SK-N-SH treated with all-trans-retinoic acid at 6 μM for 48 hours (cell line): ENCODE data around the gene PLCH2.

Source experiments
- ATAC-seq: fragments of 200-7000 bp; cut with Tn5 transposase; 3 replicates; pipeline ENCODE4 v1.9.1; 2020; ENCODE audit warnings: mild to moderate bottlenecking, moderate library complexity
- ARNTL ChIP-seq: fragments of 450-650 bp; formaldehyde crosslinking; IDR thresholded peaks from 2 replicates; pipeline ENCODE4 v1.5.0; 2020; ENCODE audit warnings: low read depth, mild to moderate bottlenecking, moderate library complexity, borderline replicate concordance
- BACH2 ChIP-seq: fragments of 250-450 bp; sonication (Bioruptor Pico); IDR thresholded peaks from 2 replicates; pipeline ENCODE4 v1.9.0; 2021; ENCODE audit warnings: mild to moderate bottlenecking, borderline replicate concordance
- CSDC2 ChIP-seq: fragments of 250-450 bp; sonication (Bioruptor Pico); IDR thresholded peaks from 2 replicates; pipeline ENCODE4 v1.5.0; 2020; ENCODE audit warnings: mild to moderate bottlenecking, moderate library complexity
- CSRNP3 ChIP-seq: fragments of 250-450 bp; sonication (Bioruptor Pico); IDR thresholded peaks from 2 replicates; pipeline ENCODE4 v1.5.1; 2021; ENCODE audit warnings: mild to moderate bottlenecking, moderate library complexity
- ESRRG ChIP-seq: fragments of 250-450 bp; sonication (Bioruptor Pico); IDR thresholded peaks from 2 replicates; pipeline ENCODE4 v1.6.1; 2021; ENCODE audit warnings: mild to moderate bottlenecking
- GLIS3 ChIP-seq: fragments of 250-450 bp; sonication (Bioruptor Pico); IDR thresholded peaks from 2 replicates; pipeline ENCODE4 v1.5.0; 2020; ENCODE audit warnings: mild to moderate bottlenecking, moderate library complexity
- OSR1 ChIP-seq: fragments of 250-450 bp; sonication (Bioruptor Pico); IDR thresholded peaks from 2 replicates; pipeline ENCODE4 v1.8.0; 2022; ENCODE audit warnings: moderate library complexity, mild to moderate bottlenecking, inconsistent platforms
- PATZ1 ChIP-seq: fragments of 250-450 bp; sonication (Bioruptor Pico); IDR thresholded peaks from 2 replicates; pipeline ENCODE4 v1.8.0; 2020; ENCODE audit warnings: mild to moderate bottlenecking, moderate library complexity, borderline replicate concordance
- PPARA ChIP-seq: fragments of 250-450 bp; sonication (Bioruptor Pico); IDR thresholded peaks from 2 replicates; pipeline ENCODE4 v1.5.0; 2020; ENCODE audit warnings: mild to moderate bottlenecking, borderline replicate concordance
- SNAI2 ChIP-seq: fragments of 250-450 bp; sonication (Bioruptor Pico); IDR thresholded peaks from 2 replicates; pipeline ENCODE4 v1.5.0; 2020; ENCODE audit warnings: mild to moderate bottlenecking, moderate library complexity
- TCF4 ChIP-seq: fragments of 250-450 bp; sonication (Bioruptor Pico); IDR thresholded peaks from 2 replicates; pipeline ENCODE4 v1.8.0; 2021; ENCODE audit warnings: mild to moderate bottlenecking, moderate library complexity, borderline replicate concordance
- TOX ChIP-seq: fragments of 250-450 bp; sonication (Bioruptor Pico); IDR thresholded peaks from 2 replicates; pipeline ENCODE4 v1.8.0; 2021; ENCODE audit warnings: mild to moderate bottlenecking, moderate library complexity, borderline replicate concordance
- ZC3H10 ChIP-seq: fragments of 250-450 bp; sonication (Bioruptor Pico); IDR thresholded peaks from 2 replicates; pipeline ENCODE4 v1.5.1; 2021; ENCODE audit warnings: mild to moderate bottlenecking, moderate library complexity
- ZFP3 ChIP-seq: fragments of 250-450 bp; sonication (Bioruptor Pico); IDR thresholded peaks from 2 replicates; pipeline ENCODE4 v1.5.0; 2020; ENCODE audit warnings: mild to moderate bottlenecking, moderate library complexity
- ZFP30 ChIP-seq: fragments of 450-650 bp; formaldehyde crosslinking; IDR thresholded peaks from 2 replicates; pipeline ENCODE4 v1.5.0; 2022; ENCODE audit warnings: mild to moderate bottlenecking, moderate library complexity
- ZNF565 ChIP-seq: fragments of 450-650 bp; formaldehyde crosslinking; conservative IDR thresholded peaks from 2 replicates; pipeline ENCODE4 v1.5.0; 2020; ENCODE audit warnings: low read depth, mild to moderate bottlenecking, moderate library complexity
- ZNF70 ChIP-seq: fragments of 450-650 bp; formaldehyde crosslinking; IDR thresholded peaks from 2 replicates; pipeline ENCODE4 v1.5.0; 2020; ENCODE audit warnings: mild to moderate bottlenecking, moderate library complexity
- ZNF8 ChIP-seq: fragments of 450-650 bp; formaldehyde crosslinking; IDR thresholded peaks from 2 replicates; pipeline ENCODE4 v1.5.0; 2020; ENCODE audit warnings: mild to moderate bottlenecking, moderate library complexity
- TF ChIP-seq, protein P1 (sequence below): fragments of 250-450 bp; sonication (Bioruptor Pico); IDR thresholded peaks from 2 replicates; pipeline ENCODE4 v1.8.0; 2021; ENCODE audit warnings: low read depth, mild to moderate bottlenecking, moderate library complexity, borderline replicate concordance
- TF ChIP-seq, protein P2 (sequence below): fragments of 250-450 bp; sonication (Bioruptor Pico); IDR thresholded peaks from 2 replicates; pipeline ENCODE4 v1.5.0; 2020; ENCODE audit warnings: mild to moderate bottlenecking, moderate library complexity
- TF ChIP-seq, protein P3 (sequence below): fragments of 250-450 bp; sonication (Bioruptor Pico); IDR thresholded peaks from 2 replicates; pipeline ENCODE4 v1.5.1; 2020; ENCODE audit warnings: low read depth, mild to moderate bottlenecking, moderate library complexity

PLCH2 gene

DNA sequence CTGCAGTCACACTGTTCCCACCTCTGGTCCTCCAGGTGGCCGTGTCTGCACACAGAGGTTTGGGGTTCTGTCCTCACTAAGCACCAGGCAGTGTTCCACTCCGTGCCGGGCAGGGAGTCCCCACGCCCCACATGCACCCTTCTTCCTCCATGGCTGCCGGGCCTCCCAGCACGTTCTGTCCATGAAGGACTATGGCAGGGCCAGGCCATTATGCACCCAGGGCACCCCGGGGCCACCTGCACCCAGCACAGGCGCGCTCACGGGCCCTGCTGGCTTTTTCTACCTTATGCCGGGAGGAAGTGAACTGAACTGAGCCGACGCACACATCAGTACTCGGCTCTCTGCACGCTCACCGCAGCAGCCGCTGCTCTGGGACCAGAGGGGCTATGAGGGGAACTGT is 40.0 kb downstream of the PLCH2 start:
- no peak for TF ChIP-seq ZNF70 (CRISPR knock-in tag)
- TF ChIP-seq OSR1 (CRISPR knock-in tag): no peak
- TF ChIP-seq ZC3H10 (CRISPR knock-in tag): no peak
- no peak for TF ChIP-seq ESRRG (CRISPR knock-in tag)
- TF ChIP-seq GLIS3 (CRISPR knock-in tag): no peak
- TF ChIP-seq ZFP3 (CRISPR knock-in tag): no peak
- TF ChIP-seq ZFP30 (CRISPR knock-in tag): no peak
- no peak for TF ChIP-seq ARNTL
- TF ChIP-seq, protein P1, sequence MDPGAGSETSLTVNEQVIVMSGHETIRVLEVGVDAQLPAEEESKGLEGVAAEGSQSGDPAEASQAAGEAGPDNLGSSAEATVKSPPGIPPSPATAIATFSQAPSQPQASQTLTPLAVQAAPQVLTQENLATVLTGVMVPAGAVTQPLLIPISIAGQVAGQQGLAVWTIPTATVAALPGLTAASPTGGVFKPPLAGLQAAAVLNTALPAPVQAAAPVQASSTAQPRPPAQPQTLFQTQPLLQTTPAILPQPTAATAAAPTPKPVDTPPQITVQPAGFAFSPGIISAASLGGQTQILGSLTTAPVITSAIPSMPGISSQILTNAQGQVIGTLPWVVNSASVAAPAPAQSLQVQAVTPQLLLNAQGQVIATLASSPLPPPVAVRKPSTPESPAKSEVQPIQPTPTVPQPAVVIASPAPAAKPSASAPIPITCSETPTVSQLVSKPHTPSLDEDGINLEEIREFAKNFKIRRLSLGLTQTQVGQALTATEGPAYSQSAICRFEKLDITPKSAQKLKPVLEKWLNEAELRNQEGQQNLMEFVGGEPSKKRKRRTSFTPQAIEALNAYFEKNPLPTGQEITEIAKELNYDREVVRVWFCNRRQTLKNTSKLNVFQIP: no peak
- TF ChIP-seq PATZ1 (CRISPR knock-in tag): no peak
- no peak for TF ChIP-seq BACH2 (CRISPR knock-in tag)
- no peak for TF ChIP-seq ZNF8
- no peak for TF ChIP-seq ZNF565 (CRISPR knock-in tag)
- TF ChIP-seq TCF4 (CRISPR knock-in tag): no peak
- TF ChIP-seq CSRNP3 (CRISPR knock-in tag): no peak
- no peak for TF ChIP-seq SNAI2
- TF ChIP-seq, protein P2, sequence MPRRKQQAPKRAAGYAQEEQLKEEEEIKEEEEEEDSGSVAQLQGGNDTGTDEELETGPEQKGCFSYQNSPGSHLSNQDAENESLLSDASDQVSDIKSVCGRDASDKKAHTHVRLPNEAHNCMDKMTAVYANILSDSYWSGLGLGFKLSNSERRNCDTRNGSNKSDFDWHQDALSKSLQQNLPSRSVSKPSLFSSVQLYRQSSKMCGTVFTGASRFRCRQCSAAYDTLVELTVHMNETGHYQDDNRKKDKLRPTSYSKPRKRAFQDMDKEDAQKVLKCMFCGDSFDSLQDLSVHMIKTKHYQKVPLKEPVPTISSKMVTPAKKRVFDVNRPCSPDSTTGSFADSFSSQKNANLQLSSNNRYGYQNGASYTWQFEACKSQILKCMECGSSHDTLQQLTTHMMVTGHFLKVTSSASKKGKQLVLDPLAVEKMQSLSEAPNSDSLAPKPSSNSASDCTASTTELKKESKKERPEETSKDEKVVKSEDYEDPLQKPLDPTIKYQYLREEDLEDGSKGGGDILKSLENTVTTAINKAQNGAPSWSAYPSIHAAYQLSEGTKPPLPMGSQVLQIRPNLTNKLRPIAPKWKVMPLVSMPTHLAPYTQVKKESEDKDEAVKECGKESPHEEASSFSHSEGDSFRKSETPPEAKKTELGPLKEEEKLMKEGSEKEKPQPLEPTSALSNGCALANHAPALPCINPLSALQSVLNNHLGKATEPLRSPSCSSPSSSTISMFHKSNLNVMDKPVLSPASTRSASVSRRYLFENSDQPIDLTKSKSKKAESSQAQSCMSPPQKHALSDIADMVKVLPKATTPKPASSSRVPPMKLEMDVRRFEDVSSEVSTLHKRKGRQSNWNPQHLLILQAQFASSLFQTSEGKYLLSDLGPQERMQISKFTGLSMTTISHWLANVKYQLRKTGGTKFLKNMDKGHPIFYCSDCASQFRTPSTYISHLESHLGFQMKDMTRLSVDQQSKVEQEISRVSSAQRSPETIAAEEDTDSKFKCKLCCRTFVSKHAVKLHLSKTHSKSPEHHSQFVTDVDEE (CRISPR knock-in tag): no peak
- no peak for TF ChIP-seq CSDC2 (CRISPR knock-in tag)
- no peak for TF ChIP-seq TOX (CRISPR knock-in tag)
- TF ChIP-seq PPARA (CRISPR knock-in tag): no peak
- ATAC-seq: no peak

DNA sequence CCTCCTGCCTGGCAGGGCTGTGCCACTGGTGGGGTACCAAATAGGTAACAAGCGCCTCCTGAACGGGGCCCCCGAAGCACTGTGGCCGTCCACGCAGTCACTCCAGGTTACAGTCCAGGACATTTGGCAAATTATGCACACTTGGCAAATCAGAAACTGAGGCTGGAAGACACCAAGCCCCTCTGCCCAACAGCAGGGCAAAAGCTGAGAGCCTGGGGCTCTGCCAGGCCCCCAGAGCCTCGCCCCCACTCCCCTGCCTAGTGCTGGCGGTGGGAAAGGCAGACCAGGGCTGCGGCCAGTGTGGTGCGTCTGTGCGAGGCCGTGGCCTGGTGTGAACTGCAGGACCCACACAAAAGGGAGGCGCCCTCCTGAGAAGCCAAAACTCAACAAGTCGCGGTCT is 40.9 kb downstream of the PLCH2 start:
- TF ChIP-seq ZNF70 (CRISPR knock-in tag): no peak
- no peak for TF ChIP-seq BACH2 (CRISPR knock-in tag)
- TF ChIP-seq ZNF565 (CRISPR knock-in tag): no peak
- TF ChIP-seq ZNF8: no peak
- TF ChIP-seq, protein P1: no peak
- TF ChIP-seq, all 23 proteins: peak for 0
- no peak for ATAC-seq

GRCh38 chr1:2517966-2518365 is 41.9 kb downstream of the PLCH2 start:
- no peak for TF ChIP-seq CSDC2 (CRISPR knock-in tag)
- TF ChIP-seq ZNF8: no peak
- no peak for ATAC-seq

DNA sequence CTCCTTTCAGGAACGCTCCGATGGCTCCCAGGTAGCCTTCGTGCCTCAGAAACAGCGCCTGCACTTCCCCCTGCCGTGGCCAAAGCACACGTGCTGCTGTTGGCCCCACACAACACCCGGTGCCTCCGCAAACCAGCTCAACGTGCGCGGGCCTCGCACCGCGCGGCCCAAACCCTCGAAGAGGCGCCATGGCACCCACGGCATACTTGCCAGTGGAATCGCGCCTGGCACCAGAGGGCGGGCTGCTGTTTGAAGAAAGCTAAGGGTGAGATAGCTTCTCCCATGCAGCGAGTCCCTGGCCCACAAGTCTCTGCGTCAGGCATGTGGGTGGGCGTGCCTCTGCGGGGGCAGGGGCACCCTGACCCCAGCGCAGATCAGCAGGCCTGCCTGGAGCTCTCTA is 42.4 kb downstream of the PLCH2 start:
- no peak for ATAC-seq
- TF ChIP-seq, protein P1: no peak
- TF ChIP-seq ZNF8 (no peak), ARNTL (no peak), ZNF70 (CRISPR knock-in tag) (no peak)
- TF ChIP-seq, protein P2 (CRISPR knock-in tag): no peak
- TF ChIP-seq, protein P3, sequence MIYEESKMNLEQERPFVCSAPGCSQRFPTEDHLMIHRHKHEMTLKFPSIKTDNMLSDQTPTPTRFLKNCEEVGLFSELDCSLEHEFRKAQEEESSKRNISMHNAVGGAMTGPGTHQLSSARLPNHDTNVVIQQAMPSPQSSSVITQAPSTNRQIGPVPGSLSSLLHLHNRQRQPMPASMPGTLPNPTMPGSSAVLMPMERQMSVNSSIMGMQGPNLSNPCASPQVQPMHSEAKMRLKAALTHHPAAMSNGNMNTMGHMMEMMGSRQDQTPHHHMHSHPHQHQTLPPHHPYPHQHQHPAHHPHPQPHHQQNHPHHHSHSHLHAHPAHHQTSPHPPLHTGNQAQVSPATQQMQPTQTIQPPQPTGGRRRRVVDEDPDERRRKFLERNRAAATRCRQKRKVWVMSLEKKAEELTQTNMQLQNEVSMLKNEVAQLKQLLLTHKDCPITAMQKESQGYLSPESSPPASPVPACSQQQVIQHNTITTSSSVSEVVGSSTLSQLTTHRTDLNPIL (CRISPR knock-in tag): no peak
